HT1080 (cell line): ENCODE results near the gene GALNT15. TPM values are rescaled to one million over a fixed set of nuclear protein-coding genes. Genes with fewer than 3 reads are reported as not detected.

ENCODE experiments used
- DNase-seq: peaks from one replicate; pipeline ENCODE4 v3.0.0-alpha.2; 2015; ENCODE audit warnings: low read depth
- total RNA-seq: library from RNA; depleted of rRNA; stranded (reverse); fragments of >200 nt; shearing (Covaris generic); gene quantifications from 2 replicates; pipeline ENCODE4 v1.2.3, GENCODE V29; 2014

GALNT15 gene
- total RNA-seq, 1 experiment from 2014 or later: 0.26 TPM

DNA sequence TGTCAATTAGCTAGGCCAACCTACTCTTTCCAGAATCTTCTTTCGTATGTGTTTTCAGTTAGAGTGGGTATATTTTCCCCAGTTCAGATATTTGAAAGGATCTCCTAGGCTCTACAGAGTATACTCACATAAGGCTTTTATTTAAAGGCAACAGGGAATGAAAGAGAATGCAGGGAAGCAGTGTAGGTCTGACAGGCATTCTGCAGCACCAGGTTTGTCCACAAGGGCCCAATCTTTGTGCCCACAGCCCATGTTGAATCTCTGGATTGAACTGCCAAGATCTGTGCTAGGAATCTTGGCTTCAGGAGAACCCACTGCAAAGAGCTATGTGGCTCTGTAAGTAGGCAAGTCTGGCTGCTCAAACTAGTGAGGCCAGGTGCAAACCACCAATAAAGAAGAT, 24.2 kb upstream of the GALNT15 start:
- no peak for DNase-seq

DNA sequence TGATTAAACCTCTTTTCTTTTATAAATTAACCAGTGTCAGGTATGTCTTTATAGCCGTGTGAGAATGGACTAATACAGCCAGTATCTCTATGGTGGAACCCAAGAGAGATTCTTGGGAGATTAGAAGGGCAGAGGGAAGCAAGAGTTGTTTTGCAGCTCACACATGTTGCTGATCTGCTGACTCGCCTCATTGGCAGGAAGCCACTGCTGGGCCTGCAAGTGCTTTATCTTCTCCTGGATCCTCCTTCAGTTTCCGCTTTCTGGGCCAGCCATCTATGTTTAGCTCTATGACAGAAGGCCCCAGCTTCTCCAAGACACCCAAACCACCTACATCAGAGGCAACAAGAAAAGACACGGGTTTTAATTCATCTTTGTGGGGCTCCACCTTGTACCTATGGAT, 23.4 kb upstream of the GALNT15 start:
- DNase-seq: peak; percentile 56

DNA sequence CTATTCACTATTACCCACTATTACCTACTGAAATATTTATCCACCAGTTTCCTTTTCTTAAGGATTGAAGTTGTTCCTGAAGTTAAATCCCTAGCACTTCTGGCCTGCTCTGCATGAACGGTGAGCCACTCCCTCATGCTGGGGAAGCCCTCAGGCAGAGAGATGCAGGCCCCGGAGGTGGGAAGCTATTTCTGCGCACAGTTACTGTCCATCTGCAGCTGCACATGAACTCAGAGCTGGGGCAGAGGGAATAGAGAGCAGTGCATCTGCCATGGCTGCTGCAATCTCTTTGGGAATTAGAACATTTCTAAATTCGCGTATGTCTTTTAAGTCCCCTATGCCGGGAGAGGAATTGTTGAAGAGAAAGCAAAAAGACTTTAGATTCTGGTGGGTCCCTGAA, 6.3 kb upstream of the GALNT15 start:
- DNase-seq: no peak

DNA sequence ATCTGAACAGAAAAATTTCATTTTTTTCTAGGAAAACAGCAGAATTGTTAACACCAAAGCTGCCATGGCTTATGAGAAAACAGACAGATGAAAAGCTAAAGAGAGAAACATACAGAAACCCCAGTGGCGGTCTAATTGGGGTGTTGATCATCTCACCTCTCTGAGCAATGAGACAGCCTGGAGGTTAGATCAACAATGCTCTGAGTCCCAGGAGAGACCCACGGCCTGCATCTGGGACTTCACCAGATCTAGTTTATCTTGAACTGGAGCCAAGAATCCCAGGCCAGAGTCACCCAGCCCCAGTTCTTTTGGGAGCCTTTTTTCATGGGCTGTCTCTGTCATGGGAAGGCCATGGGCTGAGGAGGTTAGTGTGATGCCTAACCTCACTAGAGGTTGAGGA, 3.5 kb upstream of the GALNT15 start:
- no peak for DNase-seq

DNA sequence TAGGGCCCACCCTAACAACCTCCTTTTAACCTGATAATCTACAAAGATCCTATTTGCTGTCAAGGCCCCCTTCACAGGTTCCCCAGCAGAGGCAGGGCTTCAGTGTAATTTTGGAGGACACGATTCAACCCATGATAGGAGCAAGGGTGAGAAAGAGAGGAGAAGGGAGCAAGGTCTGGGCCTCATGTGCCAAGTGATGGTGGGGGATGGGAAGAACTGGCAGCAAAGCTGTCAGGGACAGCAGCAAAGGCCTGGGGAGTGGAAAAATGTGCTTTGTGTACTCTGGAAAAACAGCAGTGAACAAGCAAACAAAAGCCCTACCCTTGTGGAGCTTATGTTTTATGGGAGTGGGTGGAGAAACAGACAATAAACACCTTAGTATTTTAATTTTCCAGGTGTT, 2.7 kb upstream of the GALNT15 start:
- DNase-seq: no peak

DNA sequence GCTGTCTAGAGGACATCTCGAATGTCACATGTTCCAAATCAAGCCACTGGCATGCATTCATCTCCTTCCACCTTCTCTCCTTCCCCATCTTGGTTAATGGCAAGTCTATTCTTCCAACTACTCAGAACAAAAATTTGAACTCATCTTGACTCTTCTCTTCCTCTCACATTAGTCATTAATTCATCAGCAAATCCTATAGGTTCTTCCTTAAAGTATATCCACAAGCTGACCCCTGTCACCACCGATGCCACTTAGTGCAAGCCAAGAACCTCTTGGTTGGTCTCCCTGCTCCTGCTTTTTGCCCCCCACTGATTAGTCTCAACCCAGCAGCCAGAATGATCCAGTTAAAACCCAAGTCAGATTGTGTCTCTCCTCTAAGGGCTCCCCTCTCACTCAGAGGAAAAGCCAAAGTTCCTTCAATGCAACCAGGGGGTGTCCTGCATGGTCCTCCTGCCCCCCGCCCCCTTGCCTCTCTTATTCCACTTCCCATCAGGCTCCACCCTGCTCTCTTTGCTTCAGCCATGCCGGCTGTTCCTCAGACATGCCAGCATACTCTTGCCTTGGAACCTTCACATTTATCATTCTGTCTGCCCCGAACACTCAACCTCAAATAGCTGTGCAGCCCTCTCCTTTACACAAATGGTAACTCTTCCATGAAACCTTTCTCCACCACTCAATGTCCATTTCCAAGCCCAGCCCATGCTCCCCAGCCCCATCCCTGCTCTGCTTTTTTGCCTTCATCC, 1.0 kb upstream of the GALNT15 start:
- no peak for DNase-seq

DNA sequence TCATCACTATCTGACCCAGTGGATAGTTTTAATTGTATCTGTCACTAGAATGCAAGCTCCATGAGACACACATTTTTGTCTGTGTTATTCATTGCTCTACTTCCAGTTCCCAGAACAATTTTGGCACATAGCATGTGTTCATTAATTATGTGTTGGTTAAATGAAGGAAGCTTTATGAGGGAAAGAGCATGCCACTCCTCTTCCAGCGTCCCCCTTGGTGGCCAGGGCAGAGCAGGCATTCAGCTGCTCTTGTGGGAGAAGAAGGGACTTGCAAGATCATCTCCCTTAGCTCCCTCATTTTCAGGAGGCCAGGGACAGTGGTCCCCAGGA, 489 bp upstream of the GALNT15 start:
- DNase-seq: no peak

DNA sequence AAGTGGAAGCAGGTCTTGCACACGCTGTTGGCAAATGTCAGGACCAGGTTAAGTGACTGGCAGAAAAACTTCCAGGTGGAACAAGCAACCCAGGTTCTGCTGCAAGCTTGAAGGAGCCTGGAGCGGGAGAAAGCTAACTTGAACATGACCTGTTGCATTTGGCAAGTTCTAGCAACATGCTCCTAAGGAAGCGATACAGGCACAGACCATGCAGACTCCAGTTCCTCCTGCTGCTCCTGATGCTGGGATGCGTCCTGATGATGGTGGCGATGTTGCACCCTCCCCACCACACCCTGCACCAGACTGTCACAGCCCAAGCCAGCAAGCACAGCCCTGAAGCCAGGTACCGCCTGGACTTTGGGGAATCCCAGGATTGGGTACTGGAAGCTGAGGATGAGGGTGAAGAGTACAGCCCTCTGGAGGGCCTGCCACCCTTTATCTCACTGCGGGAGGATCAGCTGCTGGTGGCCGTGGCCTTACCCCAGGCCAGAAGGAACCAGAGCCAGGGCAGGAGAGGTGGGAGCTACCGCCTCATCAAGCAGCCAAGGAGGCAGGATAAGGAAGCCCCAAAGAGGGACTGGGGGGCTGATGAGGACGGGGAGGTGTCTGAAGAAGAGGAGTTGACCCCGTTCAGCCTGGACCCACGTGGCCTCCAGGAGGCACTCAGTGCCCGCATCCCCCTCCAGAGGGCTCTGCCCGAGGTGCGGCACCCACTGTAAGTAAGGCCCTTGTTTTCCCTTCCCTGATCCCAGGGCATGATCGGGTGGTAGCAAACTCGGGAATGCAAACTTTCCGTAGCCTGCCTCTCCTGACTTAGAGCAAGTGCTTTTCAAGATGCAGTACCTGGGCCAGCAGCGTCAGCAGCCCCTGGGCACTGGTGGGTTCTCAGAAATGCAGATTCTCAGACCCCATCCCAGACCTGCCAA, 759 bp downstream of the GALNT15 start:
- no peak for DNase-seq

DNA sequence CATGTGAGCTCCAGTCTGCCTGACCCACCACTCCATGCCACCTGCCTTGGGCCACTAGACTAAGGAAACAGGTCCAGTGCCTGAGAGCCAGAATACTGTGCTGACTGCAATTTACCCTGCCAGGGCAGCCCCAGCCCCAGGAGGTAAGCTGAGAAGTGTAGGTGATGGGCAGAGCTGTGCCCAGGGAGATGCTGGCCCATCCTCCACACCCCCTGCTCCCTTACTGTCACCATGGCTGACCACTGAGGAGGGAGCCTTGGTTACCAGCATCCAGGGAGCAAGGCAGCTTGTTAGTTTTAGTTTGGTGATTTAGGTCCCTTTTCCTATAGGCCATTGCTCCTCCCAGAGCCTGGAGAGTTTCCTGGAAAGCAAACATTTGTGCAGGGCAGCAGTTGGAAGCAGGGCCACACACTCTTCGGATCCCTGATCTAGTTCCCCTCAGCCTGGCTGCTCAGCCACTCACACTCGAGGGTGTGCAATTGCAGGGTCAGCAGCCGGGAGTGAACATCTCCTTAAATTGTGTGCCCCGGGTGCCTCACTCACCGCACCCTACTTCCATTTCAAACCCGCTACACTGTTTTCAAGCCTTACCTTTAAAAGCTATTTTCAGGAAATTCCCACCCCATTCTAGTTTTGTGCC, 2.0 kb downstream of the GALNT15 start:
- DNase-seq: no peak

DNA sequence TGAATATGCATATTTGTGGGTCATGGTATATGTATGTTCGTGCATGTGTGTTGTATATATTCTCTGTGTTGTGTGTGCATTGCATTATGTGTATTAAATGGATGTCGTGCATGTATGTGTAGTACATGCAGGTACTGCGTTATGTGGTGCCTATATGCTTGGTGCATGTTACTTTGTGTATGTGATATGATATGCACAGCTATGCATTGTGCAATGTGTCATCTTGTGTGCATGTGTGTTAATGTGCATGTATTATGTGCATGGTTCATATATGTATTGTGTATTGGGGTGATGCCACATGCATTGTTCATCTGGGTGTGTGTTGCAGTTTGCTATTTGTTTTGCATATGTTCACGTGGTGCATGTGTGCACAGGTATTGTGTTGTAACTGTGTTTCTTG, 2.9 kb downstream of the GALNT15 start:
- DNase-seq: no peak

DNA sequence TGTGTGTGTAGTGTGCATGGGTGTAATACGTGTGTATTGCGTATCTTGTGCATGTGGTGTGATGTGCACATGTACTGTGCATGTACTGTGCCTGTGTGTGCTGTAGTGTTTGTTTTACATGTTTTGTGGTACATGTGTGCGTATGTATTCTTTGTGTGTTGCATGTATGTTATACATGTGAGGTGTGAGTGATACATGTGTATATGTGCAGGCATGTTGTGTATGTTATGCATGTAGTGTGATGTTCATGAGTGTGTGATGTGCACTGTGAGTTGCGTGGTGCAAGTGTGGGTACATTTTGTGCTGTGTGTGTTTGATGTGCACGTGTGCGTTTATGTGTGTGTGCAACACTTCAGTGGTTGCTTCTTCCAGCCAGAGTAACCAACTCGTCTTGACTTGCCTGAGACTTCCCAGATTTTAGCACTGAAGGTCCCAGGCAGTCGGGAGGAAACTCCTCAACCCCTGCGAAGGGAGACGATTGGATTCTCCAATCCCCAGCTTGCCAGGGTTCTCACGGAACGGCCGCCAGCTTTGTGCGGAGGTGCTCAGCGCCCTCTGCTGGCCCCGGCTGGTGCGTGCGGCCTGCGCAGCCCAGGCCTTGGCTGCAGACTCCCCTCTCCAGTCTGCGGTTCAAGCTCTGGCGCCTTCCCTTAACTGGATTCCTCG, 3.6 kb downstream of the GALNT15 start:
- DNase-seq: peak; percentile 82

DNA sequence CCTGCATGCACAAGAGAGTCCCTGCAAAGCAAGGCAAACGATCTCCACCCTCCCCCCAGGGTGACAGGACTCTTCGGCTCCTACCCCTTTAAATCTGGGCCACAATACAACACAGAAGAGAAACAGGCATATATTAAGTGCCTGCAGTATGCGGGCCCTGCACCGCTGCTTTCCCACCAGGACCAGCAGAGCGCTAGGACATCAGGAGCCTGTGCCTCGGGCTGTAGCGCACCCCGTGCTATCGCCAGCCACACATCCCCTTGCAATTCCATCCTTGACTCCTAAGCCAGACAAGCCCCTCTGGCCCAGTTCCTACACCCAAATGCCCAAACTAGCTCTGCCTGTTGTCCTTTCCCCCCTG, 4.1 kb downstream of the GALNT15 start:
- no peak for DNase-seq

DNA sequence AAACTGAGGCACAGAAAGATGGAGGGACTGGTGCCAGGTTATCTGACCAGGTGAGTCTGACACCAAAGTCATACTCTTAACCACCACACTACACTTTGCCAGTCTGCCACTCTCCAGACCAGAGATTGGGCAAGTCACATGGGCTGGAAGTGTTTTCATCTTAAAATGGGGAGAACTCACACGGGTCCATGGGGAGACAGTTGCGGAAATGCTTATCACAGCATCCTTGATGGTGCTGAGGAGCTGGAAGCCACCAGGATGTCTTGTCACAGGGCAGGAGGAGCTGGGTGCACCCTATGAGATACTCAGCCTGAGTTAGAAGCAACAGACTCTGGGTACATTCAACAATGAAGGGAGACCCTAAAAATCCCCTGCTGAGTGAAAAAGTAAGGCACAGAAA, 4.8 kb downstream of the GALNT15 start:
- no peak for DNase-seq

DNA sequence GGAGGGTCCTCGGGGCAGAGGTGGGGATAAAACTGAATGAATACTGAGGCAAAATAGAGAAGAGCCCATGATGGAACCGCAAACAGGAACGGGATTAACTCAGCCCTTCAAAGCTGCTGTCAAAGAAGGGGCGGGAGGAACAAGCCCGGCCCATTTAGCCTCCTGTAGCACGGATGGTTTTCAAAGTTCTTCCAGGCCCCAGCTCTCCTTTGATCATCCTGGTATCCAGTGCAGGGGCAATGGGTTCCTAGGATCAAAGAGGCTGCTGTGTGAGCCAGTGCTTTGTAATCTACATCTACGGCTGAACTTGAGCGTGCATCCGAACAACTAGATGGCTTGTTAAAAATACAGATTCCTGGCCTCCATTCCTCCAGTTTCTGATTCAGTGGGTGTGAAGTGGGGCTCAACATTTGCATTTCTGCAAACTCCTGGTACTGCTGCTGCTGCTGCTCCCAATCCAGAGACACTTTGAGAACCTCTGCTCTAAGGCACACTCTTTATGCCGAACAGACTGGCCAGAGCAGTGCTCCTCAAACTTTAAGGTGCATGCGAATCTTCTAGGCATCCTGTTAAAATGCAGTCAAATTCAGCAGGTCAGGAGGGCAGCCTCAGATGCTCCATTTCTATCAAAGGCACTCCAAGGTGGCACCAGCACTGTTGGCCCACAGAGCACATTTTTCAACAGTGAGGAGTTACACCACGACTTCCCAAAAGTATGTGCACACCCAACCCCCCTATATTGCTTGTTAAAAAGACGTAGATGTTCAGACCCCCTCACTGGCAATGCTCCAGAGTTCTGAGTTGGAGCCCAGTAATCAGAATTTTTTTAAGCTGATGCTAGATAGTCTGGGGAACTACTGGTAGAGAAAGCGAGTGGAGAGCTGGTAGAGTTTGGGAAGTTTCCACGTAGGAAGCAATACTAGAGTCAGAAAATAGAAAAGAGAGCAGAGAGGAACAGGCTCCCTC, 5.6 kb downstream of the GALNT15 start:
- DNase-seq: peak; percentile 50

DNA sequence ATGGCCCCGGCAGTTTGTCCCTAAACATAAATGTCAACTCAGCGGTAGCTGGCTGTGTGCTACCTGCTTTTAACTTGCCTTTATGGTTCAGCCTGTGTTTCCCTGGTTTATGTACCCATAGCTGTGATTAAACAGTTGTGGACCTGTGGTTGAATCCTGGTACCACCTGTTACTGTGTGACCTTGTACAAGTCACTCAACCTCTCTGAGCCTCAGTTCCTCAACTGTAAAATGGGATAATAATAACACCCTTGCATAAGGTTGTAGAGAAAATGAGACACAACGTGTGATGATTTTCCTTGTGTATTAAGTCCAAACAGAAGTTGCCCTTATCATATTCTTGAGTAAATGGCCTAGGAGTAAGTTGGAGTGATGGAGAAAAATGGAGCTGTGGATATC, 6.3 kb downstream of the GALNT15 start:
- no peak for DNase-seq

DNA sequence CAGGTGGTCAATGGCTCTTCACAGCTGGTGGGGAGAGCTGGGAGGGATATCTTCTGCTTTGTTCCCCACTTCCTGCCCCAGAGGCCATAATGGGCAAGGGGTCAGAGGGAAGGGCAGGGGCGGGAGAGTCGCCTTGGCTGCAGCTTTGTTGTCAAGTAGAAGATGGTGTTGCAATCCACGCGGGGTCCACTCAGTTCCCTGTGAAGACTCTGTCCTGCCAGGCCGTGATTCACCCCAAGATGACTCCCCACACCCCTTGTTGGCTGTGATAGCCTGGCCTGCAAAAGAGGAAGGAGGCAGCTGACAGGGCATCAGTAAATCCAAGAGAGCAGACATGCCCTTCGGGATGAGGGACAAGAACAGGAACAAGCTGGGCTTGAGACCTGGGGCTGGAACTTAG, 6.9 kb downstream of the GALNT15 start:
- peak; percentile 13 for DNase-seq

DNA sequence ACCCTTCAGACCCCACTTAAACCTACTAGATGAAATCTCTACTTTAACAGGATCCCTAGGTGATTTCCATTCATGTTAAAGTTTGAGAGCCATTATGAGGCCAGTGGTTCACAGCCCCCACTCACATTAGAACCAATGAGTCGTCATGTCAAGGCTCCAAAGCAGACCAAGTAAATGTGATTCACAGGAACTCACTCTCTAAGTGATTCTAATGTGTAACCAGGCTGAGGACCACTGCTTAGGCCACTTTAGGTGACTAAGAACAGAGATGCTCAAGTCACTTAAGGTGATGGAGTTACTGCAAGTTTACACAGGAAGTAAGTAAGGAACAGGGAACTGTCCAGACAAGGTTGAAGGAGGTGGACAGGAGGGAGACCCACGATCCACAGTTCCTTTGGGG, 7.7 kb downstream of the GALNT15 start:
- DNase-seq: peak; percentile 65

DNA sequence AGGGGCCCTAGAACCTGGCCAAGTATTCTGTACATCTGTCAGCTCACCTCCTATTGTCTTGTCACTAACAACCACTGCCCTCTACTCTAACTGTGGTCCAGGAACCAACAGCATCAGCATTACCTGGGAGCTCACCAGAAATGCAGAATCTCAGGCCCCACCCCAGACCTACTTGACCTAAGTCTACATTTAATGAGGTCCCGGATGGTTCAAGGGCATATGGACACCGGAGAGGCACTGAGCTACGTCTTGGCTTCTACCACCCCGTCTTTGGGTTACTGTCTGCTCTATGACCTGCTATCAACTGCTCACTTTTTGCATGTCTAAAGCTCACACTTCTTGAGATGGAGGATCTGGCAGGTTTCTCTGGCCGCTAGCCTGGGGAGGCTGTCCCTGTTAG, 8.1 kb downstream of the GALNT15 start:
- no peak for DNase-seq

DNA sequence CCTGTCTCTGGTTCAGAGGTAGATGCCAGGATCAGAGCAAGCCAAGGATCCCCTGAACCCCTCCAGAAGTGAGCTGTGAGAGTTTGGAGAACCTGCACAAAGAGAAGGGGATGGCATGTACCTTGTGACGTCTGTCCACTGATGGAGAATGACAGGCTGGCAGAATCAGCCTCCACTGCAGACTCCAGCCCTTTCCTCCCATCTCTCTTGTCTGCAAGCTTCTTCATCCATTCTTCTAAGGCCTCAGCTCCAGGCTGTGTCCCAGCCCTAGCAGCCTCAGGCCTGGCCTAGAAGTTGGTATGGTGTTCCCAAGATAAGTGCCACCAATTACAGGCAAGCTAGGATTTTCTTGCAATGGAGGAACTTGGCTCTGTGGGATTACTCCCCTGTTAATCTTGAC, 8.6 kb downstream of the GALNT15 start:
- DNase-seq: no peak

DNA sequence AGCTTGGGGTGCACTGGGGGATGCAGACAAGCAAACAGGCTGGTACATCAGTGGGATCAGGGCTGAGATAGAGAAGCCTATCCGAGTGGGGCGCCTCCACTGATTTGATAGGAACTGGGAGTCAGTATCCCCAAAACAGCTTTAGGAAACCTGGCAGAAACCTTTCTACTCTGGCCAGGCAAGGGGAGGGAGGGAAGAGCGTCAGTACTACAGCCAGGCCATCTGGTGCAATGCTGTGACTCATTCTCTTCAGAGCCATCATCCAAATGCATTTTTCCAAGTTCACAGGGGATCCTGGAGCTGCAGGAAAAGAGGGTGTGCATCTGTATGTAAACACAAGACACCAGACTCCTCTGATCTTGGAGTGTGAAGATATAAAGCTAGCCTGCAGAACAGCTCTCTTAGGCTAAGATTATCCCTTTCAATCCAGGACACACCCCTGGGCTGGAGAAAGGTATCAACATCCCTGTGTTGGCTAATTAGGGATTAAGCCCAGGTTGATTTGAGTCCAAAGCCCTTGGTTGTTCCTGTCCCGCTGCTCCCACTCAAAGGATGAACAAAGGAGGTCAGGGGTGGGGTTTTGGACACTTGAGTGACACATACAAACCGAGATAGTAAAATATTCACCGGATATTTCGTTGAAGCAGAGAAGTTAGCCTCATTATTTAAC, 9.3 kb downstream of the GALNT15 start:
- DNase-seq: peak; percentile 89
